ENCODE measurements around the gene ARHGAP45.
A peak's percentile ranks its signal among the peaks of the same experiment; 100 is the strongest.

Gene ARHGAP45

GRCh38 chr19:1055886-1056620 is 10.9 kb upstream of the ARHGAP45 start:
- no peak for DNase-seq
- no peak overlapping the region for H3K4me3 Mint-ChIP-seq
- no peaks in the 10 kb centered on the region for H3K9me3 Mint-ChIP-seq
- peaks cover 25% of the 10 kb centered on the region for H3K36me3 Mint-ChIP-seq (ENCODE audit: low read depth)
- peak overlapping the region; percentile 11 for H3K27ac Mint-ChIP-seq
- no peaks in the 10 kb centered on the region for H3K27me3 Mint-ChIP-seq
- H3K4me1 Mint-ChIP-seq (ENCODE audit: low read depth) = peaks cover 18% of the 10 kb centered on the region

- H3K4me3 Mint-ChIP-seq = no peak overlapping the region
- H3K27ac Mint-ChIP-seq = peak overlapping the region; percentile 73
- H3K4me1 Mint-ChIP-seq (ENCODE audit: low read depth) = peaks cover 14% of the 10 kb centered on the region
- peak; percentile 65 for DNase-seq
- no peaks in the 10 kb centered on the region for H3K27me3 Mint-ChIP-seq
- H3K9me3 Mint-ChIP-seq = no peaks in the 10 kb centered on the region
- peaks cover 25% of the 10 kb centered on the region for H3K36me3 Mint-ChIP-seq (ENCODE audit: low read depth)
These were observed 9.7 kb upstream of the ARHGAP45 start for GRCh38 chr19:1057176-1057855.

DNA sequence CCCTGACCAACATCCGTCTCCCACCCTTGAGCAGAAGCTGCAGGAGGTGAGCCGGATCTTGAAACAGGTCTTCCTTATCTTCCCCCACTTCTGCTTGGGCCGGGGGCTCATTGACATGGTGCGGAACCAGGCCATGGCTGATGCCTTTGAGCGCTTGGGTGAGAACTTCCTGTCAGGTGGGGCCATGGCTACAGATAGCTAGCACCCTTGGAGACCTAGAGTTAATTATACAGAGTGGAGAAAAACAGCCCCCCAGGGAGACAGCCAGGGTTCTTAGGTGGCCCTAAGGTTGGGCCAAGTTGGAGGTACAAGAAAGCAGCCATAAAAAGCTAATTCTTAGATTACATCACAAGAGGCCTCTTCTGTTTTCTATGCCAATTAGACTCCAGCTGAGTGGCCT is 8.9 kb upstream of the ARHGAP45 start:
- H3K4me3 Mint-ChIP-seq = no peak overlapping the region
- H3K27me3 Mint-ChIP-seq = no peaks in the 10 kb centered on the region
- no peak for DNase-seq
- H3K4me1 Mint-ChIP-seq (ENCODE audit: low read depth) = peaks cover 12% of the 10 kb centered on the region
- peaks cover 25% of the 10 kb centered on the region for H3K36me3 Mint-ChIP-seq (ENCODE audit: low read depth)
- H3K27ac Mint-ChIP-seq = peak overlapping the region; percentile 73
- H3K9me3 Mint-ChIP-seq = no peaks in the 10 kb centered on the region

DNA sequence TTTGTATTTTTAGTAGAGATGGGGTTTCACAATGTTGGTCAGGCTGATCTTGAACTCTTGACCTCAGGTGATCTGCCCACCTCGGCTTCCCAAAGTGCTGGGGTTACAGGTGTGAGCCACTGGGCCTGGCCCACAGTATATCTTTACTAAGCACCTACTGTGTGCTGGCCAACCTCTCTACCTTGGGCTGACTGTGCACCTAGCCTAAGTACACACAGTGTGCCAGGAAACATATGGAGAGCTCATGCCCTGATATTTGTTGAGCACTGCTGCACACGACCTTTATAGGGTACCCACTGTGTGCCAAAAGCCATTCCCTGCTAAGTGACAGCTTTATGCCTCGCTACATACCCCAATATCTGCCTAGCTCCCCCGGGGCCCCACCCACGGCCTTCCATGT is 6.3 kb upstream of the ARHGAP45 start:
- Mint-ChIP-seq H3K27me3 (no peaks in the 10 kb centered on the region), H3K4me1 (ENCODE audit: low read depth) (peaks cover 29% of the 10 kb centered on the region), H3K9me3 (no peaks in the 10 kb centered on the region), H3K36me3 (ENCODE audit: low read depth) (peaks cover 25% of the 10 kb centered on the region), H3K27ac (no peak overlapping the region), H3K4me3 (no peak overlapping the region)
- DNase-seq = no peak

DNA sequence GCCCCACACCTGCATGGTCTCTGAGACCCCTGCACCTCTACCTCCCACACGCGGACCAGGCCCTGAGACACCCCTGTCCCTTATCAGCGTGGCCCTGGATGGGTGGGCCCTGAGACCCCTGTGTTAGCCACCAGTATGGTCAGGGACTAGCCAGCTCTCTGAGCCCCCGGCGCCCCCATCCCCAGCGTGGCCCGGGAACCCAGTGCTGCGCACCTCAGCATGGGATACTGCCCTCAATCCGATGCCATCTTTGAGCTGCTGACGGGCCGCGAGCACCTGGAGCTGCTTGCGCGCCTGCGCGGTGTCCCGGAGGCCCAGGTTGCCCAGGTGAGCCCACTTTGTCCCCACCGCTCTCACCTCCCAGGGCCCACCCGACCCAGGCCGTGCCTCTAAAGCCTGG is 5.0 kb upstream of the ARHGAP45 start:
- no peak for DNase-seq
- H3K27ac Mint-ChIP-seq = no peak overlapping the region
- H3K4me3 Mint-ChIP-seq = no peak overlapping the region
- peaks cover 15% of the 10 kb centered on the region for H3K36me3 Mint-ChIP-seq (ENCODE audit: low read depth)
- H3K4me1 Mint-ChIP-seq (ENCODE audit: low read depth) = peaks cover 39% of the 10 kb centered on the region
- no peaks in the 10 kb centered on the region for H3K9me3 Mint-ChIP-seq
- H3K27me3 Mint-ChIP-seq = no peaks in the 10 kb centered on the region

- Mint-ChIP-seq H3K27ac (no peak overlapping the region), H3K4me3 (no peak overlapping the region), H3K4me1 (ENCODE audit: low read depth) (peaks cover 35% of the 10 kb centered on the region), H3K36me3 (ENCODE audit: low read depth) (peaks cover 12% of the 10 kb centered on the region), H3K9me3 (no peaks in the 10 kb centered on the region), H3K27me3 (no peaks in the 10 kb centered on the region)
- DNase-seq = no peak
These were observed 4.5 kb upstream of the ARHGAP45 start for GRCh38 chr19:1062387-1063029.

- peak; percentile 76 for DNase-seq
- peaks cover 27% of the 10 kb centered on the region for H3K4me1 Mint-ChIP-seq (ENCODE audit: low read depth)
- H3K9me3 Mint-ChIP-seq = no peaks in the 10 kb centered on the region
- peaks cover 11% of the 10 kb centered on the region for H3K36me3 Mint-ChIP-seq (ENCODE audit: low read depth)
- H3K27me3 Mint-ChIP-seq = no peaks in the 10 kb centered on the region
- no peak overlapping the region for H3K4me3 Mint-ChIP-seq
- H3K27ac Mint-ChIP-seq = no peak overlapping the region
These were observed 3.7 kb upstream of the ARHGAP45 start for GRCh38 chr19:1063030-1063908.

- peaks cover 32% of the 10 kb centered on the region for H3K4me1 Mint-ChIP-seq (ENCODE audit: low read depth)
- H3K9me3 Mint-ChIP-seq = no peaks in the 10 kb centered on the region
- H3K4me3 Mint-ChIP-seq = no peak overlapping the region
- no peak for DNase-seq
- no peak overlapping the region for H3K27ac Mint-ChIP-seq
- H3K27me3 Mint-ChIP-seq = no peaks in the 10 kb centered on the region
- H3K36me3 Mint-ChIP-seq (ENCODE audit: low read depth) = peaks cover 15% of the 10 kb centered on the region
These were observed 2.9 kb upstream of the ARHGAP45 start for GRCh38 chr19:1063909-1064660.

DNA sequence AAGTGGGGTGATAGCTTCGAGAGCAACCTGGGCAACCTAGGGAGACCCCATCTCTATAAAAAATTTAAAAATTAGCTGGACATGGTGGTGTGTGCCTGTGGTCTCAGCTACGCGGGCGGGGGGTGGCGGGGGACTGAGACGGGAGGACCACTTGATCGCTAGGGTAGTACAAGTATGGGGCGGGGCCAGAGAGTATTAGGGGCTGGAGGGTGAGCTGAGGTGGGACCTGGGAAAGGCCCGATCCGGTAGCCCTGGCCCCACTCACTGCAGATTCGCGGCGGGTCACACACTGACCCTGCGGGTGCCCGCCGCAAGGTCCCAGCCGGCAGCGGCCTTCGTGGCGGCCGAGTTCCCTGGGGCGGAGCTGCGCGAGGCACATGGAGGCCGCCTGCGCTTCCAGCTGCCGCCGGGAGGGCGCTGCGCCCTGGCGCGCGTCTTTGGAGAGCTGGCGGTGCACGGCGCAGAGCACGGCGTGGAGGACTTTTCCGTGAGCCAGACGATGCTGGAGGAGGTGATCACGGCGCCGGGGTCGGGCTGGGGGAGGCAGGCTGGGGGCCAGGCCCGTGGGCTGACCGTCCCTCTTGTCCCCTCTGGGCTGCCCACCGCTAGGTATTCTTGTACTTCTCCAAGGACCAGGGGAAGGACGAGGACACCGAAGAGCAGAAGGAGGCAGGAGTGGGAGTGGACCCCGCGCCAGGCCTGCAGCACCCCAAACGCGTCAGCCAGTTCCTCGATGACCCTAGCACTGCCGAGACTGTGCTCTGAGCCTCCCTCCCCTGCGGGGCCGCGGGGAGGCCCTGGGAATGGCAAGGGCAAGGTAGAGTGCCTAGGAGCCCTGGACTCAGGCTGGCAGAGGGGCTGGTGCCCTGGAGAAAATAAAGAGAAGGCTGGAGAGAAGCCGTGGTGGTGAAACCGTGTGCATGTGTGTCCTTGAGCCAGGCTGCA is 2.0 kb upstream of the ARHGAP45 start:
- Mint-ChIP-seq H3K36me3 (ENCODE audit: low read depth) (peaks cover 19% of the 10 kb centered on the region), H3K9me3 (no peaks in the 10 kb centered on the region), H3K4me1 (ENCODE audit: low read depth) (peaks cover 40% of the 10 kb centered on the region), H3K4me3 (peak overlapping the region; percentile 8), H3K27me3 (no peaks in the 10 kb centered on the region), H3K27ac (no peak overlapping the region)
- DNase-seq = peak; percentile 84

- Mint-ChIP-seq H3K27me3 (no peaks in the 10 kb centered on the region), H3K4me3 (peak overlapping the region; percentile 8), H3K27ac (no peak overlapping the region), H3K9me3 (no peaks in the 10 kb centered on the region), H3K36me3 (ENCODE audit: low read depth) (peaks cover 24% of the 10 kb centered on the region), H3K4me1 (ENCODE audit: low read depth) (peaks cover 44% of the 10 kb centered on the region)
- no peak for DNase-seq
These were observed 1.3 kb upstream of the ARHGAP45 start for GRCh38 chr19:1065606-1066109.

DNA sequence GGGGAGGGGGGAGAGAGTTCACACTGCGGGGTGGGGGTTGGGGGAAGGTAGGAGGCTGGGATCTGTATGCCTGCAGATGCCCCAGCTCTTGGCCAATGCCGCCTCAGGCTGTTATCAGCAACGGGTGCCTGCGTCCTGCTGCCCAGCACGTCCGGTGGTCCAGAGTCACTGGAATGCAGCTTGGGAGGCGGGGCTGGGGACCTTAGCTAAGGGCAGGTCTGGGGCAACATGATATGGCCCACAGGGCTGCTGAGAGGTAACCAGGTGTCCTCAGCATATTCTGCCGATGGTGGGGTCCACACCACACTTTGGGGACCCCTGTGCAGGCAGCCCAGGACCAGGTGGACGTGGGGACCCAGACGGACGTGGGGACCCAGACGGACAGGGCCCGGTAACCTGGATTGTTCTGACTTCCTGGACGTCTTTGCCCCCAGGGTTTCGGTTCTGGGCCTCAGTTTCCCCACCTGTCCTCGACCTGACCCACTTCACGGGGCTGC is 668 bp upstream of the ARHGAP45 start:
- no peaks in the 10 kb centered on the region for H3K9me3 Mint-ChIP-seq
- H3K36me3 Mint-ChIP-seq (ENCODE audit: low read depth) = peaks cover 26% of the 10 kb centered on the region
- H3K27me3 Mint-ChIP-seq = no peaks in the 10 kb centered on the region
- H3K4me1 Mint-ChIP-seq (ENCODE audit: low read depth) = peaks cover 45% of the 10 kb centered on the region
- DNase-seq = no peak
- H3K27ac Mint-ChIP-seq = no peak overlapping the region
- peak overlapping the region; percentile 70 for H3K4me3 Mint-ChIP-seq

- Mint-ChIP-seq H3K36me3 (ENCODE audit: low read depth) (peaks cover 35% of the 10 kb centered on the region), H3K27ac (peak overlapping the region; percentile 92), H3K27me3 (no peaks in the 10 kb centered on the region), H3K4me1 (ENCODE audit: low read depth) (peaks cover 54% of the 10 kb centered on the region), H3K4me3 (peak overlapping the region; percentile 90), H3K9me3 (no peaks in the 10 kb centered on the region)
- no peak for DNase-seq
These were observed 482 bp downstream of the ARHGAP45 start for GRCh38 chr19:1067341-1067957.

Measured in activated T-cell treated with anti-CD3 and anti-CD28 coated beads, Interleukin-2, amount 50 U/mL, for 24 hours (primary cell).